B cell (primary cell): ENCODE measurements around the gene IGFBP3.

ENCODE experiments used
- CTCF ChIP-seq: fragments of 200-600 bp; IDR thresholded peaks from one replicate; pipeline ENCODE4 v1.8.0; 2022; ENCODE audit warnings: antibody characterized with exemption, mild to moderate bottlenecking
- EZH2 ChIP-seq: IDR thresholded peaks from 2 replicates; pipeline ENCODE4 v1.6.1; 2012; ENCODE audit warnings: borderline replicate concordance, low read depth, mild to moderate bottlenecking, moderate library complexity, low read length; ENCODE audit not compliant: insufficient read depth, poor library complexity, severe bottlenecking

GRCh38 chr7:45910855-45911254, 10.2 kb downstream of the IGFBP3 start:
- TF ChIP-seq CTCF (no peak), EZH2 (no peak)
